Measurements from ENCODE around the gene SLC5A11. TPM values are rescaled to one million over a fixed set of nuclear protein-coding genes. Genes with fewer than 3 reads are reported as not detected.
A peak's percentile ranks its signal among the peaks of the same experiment; 100 is the strongest.

Gene SLC5A11
- total and polyA plus RNA-seq, 2 of the 13 experiments (the other 11 are each of a cell fraction or from before 2014, with no cell fraction given): 1.2 to 3.3 TPM

- TF ChIP-seq ZNF792 (CRISPR knock-in tag; IDR thresholded peaks at IDR 0.05): peak; percentile 18; the same call in 1 of the 2 replicates
- peak; percentile 17; the same call in 1 of the 2 replicates for TF ChIP-seq ZNF331 (CRISPR knock-in tag; IDR thresholded peaks at IDR 0.05)
- no peak for TF ChIP-seq ZNF558 (CRISPR knock-in tag; IDR thresholded peaks at IDR 0.05; ENCODE audit: borderline replicate concordance)
- TF ChIP-seq TRAFD1 (CRISPR knock-in tag; IDR thresholded peaks at IDR 0.05; ENCODE audit: borderline replicate concordance): 0 out of 2 replicates have a peak, but pooled peaks have one; percentile 80
- no peak for TF ChIP-seq DBP (CRISPR knock-in tag; IDR thresholded peaks at IDR 0.05; ENCODE audit: not compliant biosample characterization)
- TF ChIP-seq ZNF644 (CRISPR knock-in tag; IDR thresholded peaks at IDR 0.05; ENCODE audit: low read depth): 0 out of 2 replicates have a peak, but pooled peaks have one; percentile 9
- TF ChIP-seq ZNF883 (CRISPR knock-in tag; IDR thresholded peaks at IDR 0.05; ENCODE audit: not compliant biosample characterization): no peak
- TF ChIP-seq HIVEP1 (CRISPR knock-in tag; IDR thresholded peaks at IDR 0.05): no peak
- TF ChIP-seq GFI1 (CRISPR knock-in tag; IDR thresholded peaks at IDR 0.05; ENCODE audit: borderline replicate concordance): no peak; the same call in 1 of the 2 replicates
- TF ChIP-seq ZKSCAN5 (CRISPR knock-in tag; IDR thresholded peaks at IDR 0.05): no peak
- peak; percentile 91 for TF ChIP-seq ZNF512 (CRISPR knock-in tag; IDR thresholded peaks at IDR 0.05)
- TF ChIP-seq ZNF790 (CRISPR knock-in tag; IDR thresholded peaks at IDR 0.05; ENCODE audit: borderline replicate concordance): no peak
- TF ChIP-seq ZNF276 (CRISPR knock-in tag; IDR thresholded peaks at IDR 0.05; ENCODE audit: low read depth): no peak
- TF ChIP-seq ZNF770 (CRISPR knock-in tag; IDR thresholded peaks at IDR 0.05): 0 out of 2 replicates have a peak, but pooled peaks have one; percentile 40
- peak; percentile 44; the same call in 1 of the 2 replicates for TF ChIP-seq ZBTB38 (CRISPR knock-in tag; IDR thresholded peaks at IDR 0.05)
- TF ChIP-seq ATF2 (CRISPR knock-in tag; IDR thresholded peaks at IDR 0.05): peak; percentile 35; the same call in 1 of the 2 replicates
- TF ChIP-seq ZNF414 (CRISPR knock-in tag; IDR thresholded peaks at IDR 0.05): 0 out of 2 replicates have a peak, but pooled peaks have one; percentile 64
These were observed at the start of gene SLC5A11 (continued) for GRCh38 chr16:24845726-24846547.

Data from HepG2 (cell line).